ENCODE data around the gene ARHGEF7. TPM values are rescaled to one million over a fixed set of nuclear protein-coding genes. Genes with fewer than 3 reads are reported as not detected.

ARHGEF7 gene
- total RNA-seq, 2 donors from 2014 or later: 49.5 to 53.5 TPM

GRCh38 chr13:111143865-111144540 lies 28.9 kb downstream of the ARHGEF7 start:
- H3K9me3 Mint-ChIP-seq: no peaks in the 10 kb centered on the region
- no peak for TF ChIP-seq CTCF (conservative IDR thresholded peaks at IDR 0.05)
- H3K27me3 ChIP-seq (ENCODE audit: control insufficient read depth, insufficient read depth, low read length, poor library complexity, severe bottlenecking): peaks cover 36% of the 10 kb centered on the region
- H3K27me3 Mint-ChIP-seq (ENCODE audit: insufficient read depth): peaks cover 28% of the 10 kb centered on the region
- H3K4me3 Mint-ChIP-seq: no peak overlapping the region
- H3K36me3 Mint-ChIP-seq (ENCODE audit: low read depth): no peaks in the 10 kb centered on the region
- no peaks in the 10 kb centered on the region for H3K9me3 ChIP-seq (ENCODE audit: control insufficient read depth, low read length)
- no peak overlapping the region for H3K27ac Mint-ChIP-seq
- no peaks in the 10 kb centered on the region for H3K4me1 ChIP-seq (ENCODE audit: control insufficient read depth, insufficient read depth, low read length)
- 60 to 95% methylated on average over 1 to 3 of the region's 3 CpGs for WGBS, 2 experiments (ENCODE audit: insufficient coverage in 1 of 2, insufficient read length in 1 of 2)
- H3K4me3 ChIP-seq (ENCODE audit: low read length): no peak overlapping the region
- no peak for DNase-seq
- no peak overlapping the region for H3K27ac ChIP-seq (ENCODE audit: low read depth, low read length)
- no peak overlapping the region for H3K9ac ChIP-seq (ENCODE audit: extremely low read depth, low read length, poor library complexity, severe bottlenecking)
- no peaks in the 10 kb centered on the region for H3K4me1 Mint-ChIP-seq
- H3K36me3 ChIP-seq (ENCODE audit: control insufficient read depth, insufficient read depth, low read length): no peaks in the 10 kb centered on the region

GRCh38 chr13:111145071-111145470 lies 30.0 kb downstream of the ARHGEF7 start:
- H3K36me3 ChIP-seq (ENCODE audit: control insufficient read depth, insufficient read depth, low read length): no peaks in the 10 kb centered on the region
- no peaks in the 10 kb centered on the region for H3K9me3 Mint-ChIP-seq
- H3K36me3 Mint-ChIP-seq (ENCODE audit: low read depth): no peaks in the 10 kb centered on the region
- no peak overlapping the region for H3K4me3 ChIP-seq (ENCODE audit: low read length)
- H3K27ac ChIP-seq (ENCODE audit: low read depth, low read length): no peak overlapping the region
- H3K27me3 Mint-ChIP-seq (ENCODE audit: insufficient read depth): peaks cover 33% of the 10 kb centered on the region
- no peak for TF ChIP-seq CTCF (conservative IDR thresholded peaks at IDR 0.05)
- H3K4me1 ChIP-seq (ENCODE audit: control insufficient read depth, insufficient read depth, low read length): no peaks in the 10 kb centered on the region
- H3K27ac Mint-ChIP-seq: no peak overlapping the region
- WGBS, 2 experiments (ENCODE audit: insufficient coverage in 1 of 2, insufficient read length in 1 of 2): 89 to 93% methylated on average over 5 to 7 of the region's 7 CpGs
- no peak overlapping the region for H3K4me3 Mint-ChIP-seq
- H3K9ac ChIP-seq (ENCODE audit: extremely low read depth, low read length, poor library complexity, severe bottlenecking): no peak overlapping the region
- no peak for DNase-seq
- H3K27me3 ChIP-seq (ENCODE audit: control insufficient read depth, insufficient read depth, low read length, poor library complexity, severe bottlenecking): peaks cover 46% of the 10 kb centered on the region
- H3K9me3 ChIP-seq (ENCODE audit: control insufficient read depth, low read length): no peaks in the 10 kb centered on the region
- H3K4me1 Mint-ChIP-seq: no peaks in the 10 kb centered on the region

- H3K36me3 Mint-ChIP-seq (ENCODE audit: low read depth): no peaks in the 10 kb centered on the region
- no peak for DNase-seq
- Histone ChIP-seq H3K4me3 (ENCODE audit: low read length) (no peak overlapping the region), H3K27me3 (ENCODE audit: control insufficient read depth, insufficient read depth, low read length, poor library complexity, severe bottlenecking) (peaks cover 51% of the 10 kb centered on the region), H3K27ac (ENCODE audit: low read depth, low read length) (no peak overlapping the region), H3K9me3 (ENCODE audit: control insufficient read depth, low read length) (no peaks in the 10 kb centered on the region), H3K36me3 (ENCODE audit: control insufficient read depth, insufficient read depth, low read length) (no peaks in the 10 kb centered on the region), H3K4me1 (ENCODE audit: control insufficient read depth, insufficient read depth, low read length) (no peaks in the 10 kb centered on the region), H3K9ac (ENCODE audit: extremely low read depth, low read length, poor library complexity, severe bottlenecking) (no peak overlapping the region)
- H3K27ac Mint-ChIP-seq: no peak overlapping the region
- H3K27me3 Mint-ChIP-seq (ENCODE audit: insufficient read depth): peaks cover 37% of the 10 kb centered on the region
- 93 to 95% methylated on average over 5 to 7 of the region's 7 CpGs for WGBS, 2 experiments (ENCODE audit: insufficient coverage in 1 of 2, insufficient read length in 1 of 2)
- no peaks in the 10 kb centered on the region for H3K9me3 Mint-ChIP-seq
- no peak for TF ChIP-seq CTCF (conservative IDR thresholded peaks at IDR 0.05)
- no peaks in the 10 kb centered on the region for H3K4me1 Mint-ChIP-seq
- H3K4me3 Mint-ChIP-seq: no peak overlapping the region
Observed at GRCh38 chr13:111145506-111145905, 30.4 kb downstream of the ARHGEF7 start.
